ENCODE results near the gene CAMK2A. TPM values are rescaled to one million over a fixed set of nuclear protein-coding genes. Genes with fewer than 3 reads are reported as not detected.

The CAMK2A gene
- total and polyA plus RNA-seq, 2 experiments from 2014 or later = 0.18 TPM; not detected in 1

DNA sequence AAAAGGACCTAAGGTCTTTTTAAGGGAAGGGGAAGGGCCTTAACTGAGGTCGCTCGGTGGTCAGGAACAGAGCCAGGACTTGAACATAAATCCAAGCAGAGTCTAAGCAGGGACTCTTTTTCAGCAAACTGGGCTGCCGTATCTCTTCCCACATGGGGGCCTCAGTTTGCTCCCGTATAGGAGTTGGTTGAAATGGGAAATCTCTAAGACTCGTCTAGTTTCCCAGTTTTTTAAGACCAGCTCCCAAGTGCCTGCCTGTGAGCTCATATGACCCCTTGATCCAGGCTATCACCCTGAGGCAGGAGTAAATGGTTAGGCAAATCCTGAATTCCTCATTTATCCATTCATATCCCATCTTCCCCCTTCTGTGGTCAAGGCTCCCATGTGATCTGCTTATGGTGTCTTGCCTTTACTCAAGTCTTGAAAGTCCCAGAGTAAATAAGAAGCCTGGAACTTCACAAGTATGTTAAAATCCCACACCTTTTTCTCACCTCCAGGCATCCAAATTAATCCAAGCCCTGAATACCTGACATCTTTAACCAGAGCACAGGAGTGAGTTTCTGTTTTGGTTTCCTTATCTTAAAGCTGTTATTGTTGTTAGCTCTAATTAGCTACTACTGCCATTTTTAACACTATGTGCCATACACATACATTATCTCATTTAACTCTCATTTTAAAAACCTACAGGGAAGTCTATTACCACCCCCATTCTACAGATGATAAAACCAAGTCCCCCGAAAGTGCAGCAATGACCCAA, 10.2 kb upstream of the CAMK2A start:
- H3K27ac ChIP-seq (ENCODE audit: low read depth) = no peak overlapping the region
- ATAC-seq (no peak), DNase-seq (ENCODE audit: low spot score) (no peak)
- no peaks in the 10 kb centered on the region for H3K36me3 ChIP-seq (ENCODE audit: insufficient read depth)
- no peaks in the 10 kb centered on the region for H3K79me2 ChIP-seq (replicated peaks; ENCODE audit: insufficient read depth)
- Mint-ChIP-seq H3K4me3 (no peak overlapping the region), H3K27ac (no peak overlapping the region), H3K4me1 (peaks cover 35% of the 10 kb centered on the region), H3K36me3 (ENCODE audit: low read depth) (no peaks in the 10 kb centered on the region), H3K27me3 (ENCODE audit: insufficient read depth, low read depth, poor library complexity) (peaks cover 16% of the 10 kb centered on the region), H3K9me3 (no peaks in the 10 kb centered on the region; the same call in 2 of the 3 replicates)
- H3F3A ChIP-seq (replicated peaks; ENCODE audit: low read depth) = peaks cover 7% of the 10 kb centered on the region; the same call in 1 of the 2 replicates
- H3K9me2 ChIP-seq (ENCODE audit: insufficient read depth) = no peaks in the 10 kb centered on the region
- H3K4me1 ChIP-seq (ENCODE audit: insufficient read depth) = peaks cover 30% of the 10 kb centered on the region
- no peak overlapping the region for H3K4me3 ChIP-seq
- H3K4me2 ChIP-seq = no peak overlapping the region
- H3K27me3 ChIP-seq (ENCODE audit: insufficient read depth) = peaks cover 12% of the 10 kb centered on the region
- TF ChIP-seq, protein P1, sequence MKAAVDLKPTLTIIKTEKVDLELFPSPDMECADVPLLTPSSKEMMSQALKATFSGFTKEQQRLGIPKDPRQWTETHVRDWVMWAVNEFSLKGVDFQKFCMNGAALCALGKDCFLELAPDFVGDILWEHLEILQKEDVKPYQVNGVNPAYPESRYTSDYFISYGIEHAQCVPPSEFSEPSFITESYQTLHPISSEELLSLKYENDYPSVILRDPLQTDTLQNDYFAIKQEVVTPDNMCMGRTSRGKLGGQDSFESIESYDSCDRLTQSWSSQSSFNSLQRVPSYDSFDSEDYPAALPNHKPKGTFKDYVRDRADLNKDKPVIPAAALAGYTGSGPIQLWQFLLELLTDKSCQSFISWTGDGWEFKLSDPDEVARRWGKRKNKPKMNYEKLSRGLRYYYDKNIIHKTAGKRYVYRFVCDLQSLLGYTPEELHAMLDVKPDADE (IDR thresholded peaks at IDR 0.05) = no peak
- TF ChIP-seq JUNB (IDR thresholded peaks at IDR 0.05; ENCODE audit: unreplicated experiment) = no peak
- no peak for TF ChIP-seq EZH2 (IDR thresholded peaks at IDR 0.05; ENCODE audit: low read depth, unreplicated experiment)
- no peak for TF ChIP-seq CREB1 (CRISPR knock-in tag; IDR thresholded peaks at IDR 0.05; ENCODE audit: low read depth)
- TF ChIP-seq POLR2AphosphoS5 (IDR thresholded peaks at IDR 0.05; ENCODE audit: low read depth) = no peak
- no peak for TF ChIP-seq ZNF462 (CRISPR knock-in tag; IDR thresholded peaks at IDR 0.05)
- no peak for TF ChIP-seq STAT1 (IDR thresholded peaks at IDR 0.05; ENCODE audit: unreplicated experiment)
- TF ChIP-seq ZNF331 (CRISPR knock-in tag; IDR thresholded peaks at IDR 0.05; ENCODE audit: low read depth) = no peak
- TF ChIP-seq REST (IDR thresholded peaks at IDR 0.05; ENCODE audit: unreplicated experiment) = no peak
- TF ChIP-seq, protein P2, sequence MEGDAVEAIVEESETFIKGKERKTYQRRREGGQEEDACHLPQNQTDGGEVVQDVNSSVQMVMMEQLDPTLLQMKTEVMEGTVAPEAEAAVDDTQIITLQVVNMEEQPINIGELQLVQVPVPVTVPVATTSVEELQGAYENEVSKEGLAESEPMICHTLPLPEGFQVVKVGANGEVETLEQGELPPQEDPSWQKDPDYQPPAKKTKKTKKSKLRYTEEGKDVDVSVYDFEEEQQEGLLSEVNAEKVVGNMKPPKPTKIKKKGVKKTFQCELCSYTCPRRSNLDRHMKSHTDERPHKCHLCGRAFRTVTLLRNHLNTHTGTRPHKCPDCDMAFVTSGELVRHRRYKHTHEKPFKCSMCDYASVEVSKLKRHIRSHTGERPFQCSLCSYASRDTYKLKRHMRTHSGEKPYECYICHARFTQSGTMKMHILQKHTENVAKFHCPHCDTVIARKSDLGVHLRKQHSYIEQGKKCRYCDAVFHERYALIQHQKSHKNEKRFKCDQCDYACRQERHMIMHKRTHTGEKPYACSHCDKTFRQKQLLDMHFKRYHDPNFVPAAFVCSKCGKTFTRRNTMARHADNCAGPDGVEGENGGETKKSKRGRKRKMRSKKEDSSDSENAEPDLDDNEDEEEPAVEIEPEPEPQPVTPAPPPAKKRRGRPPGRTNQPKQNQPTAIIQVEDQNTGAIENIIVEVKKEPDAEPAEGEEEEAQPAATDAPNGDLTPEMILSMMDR (conservative IDR thresholded peaks at IDR 0.05; ENCODE audit: low read depth in 2 of 2) = no peak
- no peak for TF ChIP-seq EZH2phosphoT487 (IDR thresholded peaks at IDR 0.05; ENCODE audit: unreplicated experiment)
- TF ChIP-seq ZNF114 (CRISPR knock-in tag; IDR thresholded peaks at IDR 0.05) = no peak
- no peaks in the 10 kb centered on the region for H4K20me1 ChIP-seq (replicated peaks; ENCODE audit: insufficient read depth)
- no peak overlapping the region for H2AFZ ChIP-seq
